Fibroblast of lung (primary cell): ENCODE data around the gene UPK3B.
"Not testable (repeated sequence)": the region's sequence is repeated elsewhere in the genome, so short reads cannot be mapped to it uniquely, and the experiment has no call there.

Experiments
- CTCF ChIP-seq, 2 donors: IDR thresholded peaks in 1 of 2; conservative IDR thresholded peaks in 1 of 2; 1 replicate in 1 of 2; 2 replicates in 1 of 2; pipeline ENCODE4 v1.5.1; 2011 to 2012; ENCODE audit warnings: low read length in 2 of 2, control low read depth in 1 of 2, inconsistent platforms in 1 of 2, low read depth in 1 of 2, mild to moderate bottlenecking in 1 of 2
- EZH2 ChIP-seq: IDR thresholded peaks from 2 replicates; pipeline ENCODE4 v1.5.1; 2012; ENCODE audit warnings: low read length, control low read depth, mild to moderate bottlenecking; ENCODE audit errors: missing control alignments

- not testable (repeated sequence) for TF ChIP-seq CTCF (conservative IDR thresholded peaks at IDR 0.05 in 1 of 2, IDR thresholded peaks at IDR 0.05 in 1 of 2; ENCODE audit: low read depth in 1 of 2, low read length in 2 of 2); EZH2
These were observed 22.4 kb upstream of the UPK3B start for GRCh38 chr7:76487969-76488368.
